GM12801 (cell line): ENCODE results near the gene CREBBP.

ENCODE experiments used
- CTCF ChIP-seq: IDR thresholded peaks from one replicate; pipeline ENCODE4 v1.5.1; 2011; ENCODE audit warnings: control low read depth; ENCODE audit not compliant: insufficient read length; ENCODE audit errors: extremely low read depth

Gene CREBBP

DNA sequence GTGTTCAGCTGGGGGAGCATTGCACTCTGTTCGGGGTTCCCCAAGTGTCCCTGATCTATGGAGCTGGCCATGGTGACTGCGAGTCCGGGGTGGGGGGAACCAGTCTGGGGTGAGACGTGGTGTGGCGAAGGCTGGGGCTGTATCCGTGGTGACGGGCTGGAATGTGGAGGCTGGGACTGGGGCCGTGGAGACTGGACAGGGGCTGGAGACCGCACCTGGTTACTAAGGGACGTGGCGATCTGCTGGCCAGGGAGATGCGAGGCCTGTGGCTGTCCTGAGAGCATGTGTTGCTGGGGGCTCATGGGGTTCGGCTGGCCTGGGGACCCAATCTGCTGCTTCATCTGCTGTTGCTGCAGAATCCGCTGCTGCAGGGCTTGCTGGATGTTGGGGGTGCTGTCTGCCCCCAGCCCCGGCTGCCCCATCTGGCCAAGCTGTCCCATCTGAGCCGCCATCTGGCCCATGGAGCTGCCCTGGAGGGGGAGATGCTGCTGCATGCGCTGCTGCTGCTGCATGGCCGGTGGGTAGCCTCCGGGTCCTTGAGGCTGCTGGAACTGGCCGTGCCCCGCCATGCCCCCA is 152.6 kb downstream of the CREBBP start:
- no peak for TF ChIP-seq CTCF

DNA sequence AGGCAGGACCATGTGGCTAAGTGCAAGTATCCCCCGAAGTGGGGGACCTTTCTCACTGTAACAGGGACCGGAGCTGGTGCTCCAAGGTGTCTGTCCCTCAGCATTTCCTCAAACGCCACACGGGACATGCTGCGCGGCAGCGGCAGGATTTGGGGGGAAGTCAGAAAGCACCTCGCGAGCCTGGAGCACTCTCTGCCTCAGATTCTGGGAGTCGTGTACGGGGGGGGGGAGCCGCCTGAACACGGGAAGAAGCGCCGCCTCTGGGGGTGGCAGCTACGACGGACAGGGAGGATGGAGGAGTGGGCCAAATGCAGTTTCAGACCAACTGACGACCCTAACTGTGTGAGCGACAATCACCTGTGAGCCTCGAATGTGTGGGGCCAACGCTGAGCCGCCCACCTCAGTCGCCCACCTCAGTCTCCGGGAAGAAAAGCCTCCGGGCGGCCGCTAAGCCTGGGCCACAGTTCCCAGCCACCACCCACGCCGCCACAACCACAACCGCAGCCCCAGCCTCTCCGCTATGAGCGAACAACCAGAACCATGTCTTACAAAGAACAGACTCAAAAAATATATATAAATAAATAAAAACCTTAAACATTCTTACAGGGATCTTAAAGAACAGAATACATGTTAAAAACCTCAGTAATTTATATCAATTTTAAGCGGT is 154.4 kb downstream of the CREBBP start:
- TF ChIP-seq CTCF: no peak

DNA sequence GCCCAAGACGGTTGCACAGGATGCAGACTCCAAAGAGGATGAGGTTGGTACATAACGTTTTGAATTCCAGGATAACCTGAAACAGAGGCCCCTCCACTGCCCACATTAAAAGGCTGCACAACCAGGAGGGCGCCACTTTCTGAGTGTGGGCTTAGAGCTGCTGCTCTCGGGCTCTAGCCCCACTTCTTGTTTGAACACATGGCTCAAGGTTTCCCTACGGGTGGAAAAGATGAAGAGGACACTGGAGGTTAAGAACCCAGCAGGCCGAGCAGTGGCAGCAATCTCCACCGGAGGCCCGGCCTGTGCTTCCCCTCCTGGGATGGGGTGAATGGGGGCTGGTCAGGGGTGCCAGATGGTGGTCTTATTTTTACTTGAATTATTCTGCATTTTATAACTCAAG is 155.2 kb downstream of the CREBBP start:
- no peak for TF ChIP-seq CTCF

- no peak for TF ChIP-seq CTCF
Measured at GRCh38 chr16:3722508-3722907, 158.0 kb downstream of the CREBBP start.

- TF ChIP-seq CTCF: no peak
Measured at GRCh38 chr16:3720418-3720817, 160.1 kb downstream of the CREBBP start.

DNA sequence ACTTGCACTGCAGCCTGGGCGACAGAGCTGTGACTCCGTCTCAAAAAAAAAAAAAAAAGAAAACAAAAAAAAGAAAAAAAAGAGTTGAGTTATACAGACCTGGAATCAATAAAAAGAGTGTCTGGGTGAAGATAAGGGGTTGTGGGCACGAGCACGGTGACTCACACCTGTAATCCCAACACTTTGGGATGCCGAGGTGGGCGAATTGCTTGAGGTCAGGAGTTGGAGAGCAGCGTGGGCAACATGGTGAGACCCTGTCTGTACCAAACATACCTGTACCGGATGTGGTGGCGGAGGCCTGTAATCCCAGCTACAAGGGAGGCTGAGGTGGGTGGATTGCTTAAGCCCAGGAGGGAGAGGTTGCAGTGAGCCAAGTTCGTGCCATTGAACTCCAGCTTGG is 161.9 kb downstream of the CREBBP start:
- no peak for TF ChIP-seq CTCF

DNA sequence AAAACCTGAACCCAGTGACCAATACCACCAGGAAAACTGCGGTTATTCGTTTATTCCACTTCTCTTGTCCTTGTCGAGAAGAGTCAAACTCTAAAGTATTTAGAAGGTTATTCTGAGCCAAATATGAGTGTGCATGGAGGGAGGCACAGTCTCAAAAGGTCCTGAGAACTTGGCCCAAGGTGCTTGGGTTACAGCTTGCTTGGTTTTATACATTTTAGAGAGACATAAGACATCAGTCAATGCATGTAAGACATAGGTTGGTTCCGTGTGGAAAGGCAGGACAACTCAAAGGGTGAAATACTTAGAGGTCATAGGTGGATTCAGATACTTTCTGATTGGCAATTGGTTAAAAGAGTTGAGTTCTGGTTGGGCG is 162.5 kb downstream of the CREBBP start:
- TF ChIP-seq CTCF: no peak
